Adrenal gland (tissue), 12 donors: ENCODE measurements around the gene ST8SIA6. TPM values are rescaled to one million over a fixed set of nuclear protein-coding genes. Genes with fewer than 3 reads are reported as not detected.

Experiments used
- DNase-seq, 7 donors: peaks; one replicate each; pipeline ENCODE4 v3.0.0-alpha.2; 2019 to 2020
- H3K27ac ChIP-seq, 5 donors: fragments of 200-600 bp; sonication (generic) in 4 of 5; 1 replicate in 3 of 5; 2 replicates in 2 of 5; pipeline versions ENCODE4 v1.5.1 to v1.8.0; 2016 to 2020; ENCODE audit warnings: mild to moderate bottlenecking in 1 of 5
- H3K27me3 ChIP-seq: fragments of 200-600 bp; 2 replicates; pipeline ENCODE4 v1.8.0; 2021
- H3K36me3 ChIP-seq, 2 donors: fragments of 200-600 bp; replicated peaks in 1 of 2; 1 replicate in 1 of 2; 2 replicates in 1 of 2; pipeline versions ENCODE4 v1.5.1 to v1.8.0; 2018 to 2022
- H3K4me1 ChIP-seq, 2 donors: fragments of 200-600 bp; replicated peaks in 1 of 2; 1 replicate in 1 of 2; 2 replicates in 1 of 2; pipeline versions ENCODE4 v1.5.1 to v1.8.0; 2018 to 2021
- H3K4me3 ChIP-seq, 4 donors: fragments of 200-600 bp; sonication (generic) in 3 of 4; one replicate each; pipeline ENCODE4 v1.5.1; 2016 to 2018
- H3K9me3 ChIP-seq, 3 donors: fragments of 200-600 bp; sonication (generic) in 1 of 3; replicated peaks in 1 of 3; 1 replicate in 2 of 3; 2 replicates in 1 of 3; pipeline versions ENCODE4 v1.5.1 to v1.8.0; 2016 to 2021
- POLR2A ChIP-seq, 2 donors: fragments of 450-650 bp; IDR thresholded peaks; one replicate each; pipeline ENCODE4 v1.6.1; 2017; ENCODE audit warnings: antibody characterized with exemption in 2 of 2, mild to moderate bottlenecking in 2 of 2, moderate library complexity in 1 of 2
- WGBS, 4 donors: extraction: QIAGEN DNeasy Blood & Tissue Kit in 2 of 4; methylation state at CpG; one replicate each; pipeline versions ENCODE4 v1.1.5 to v1.1.7; 2013 to 2017; 5-methylcytosine and 5-hydroxymethylcytosine counted together
- intact Hi-C, 2 donors: fragments of 100-400 bp; cut with DNase I; formaldehyde crosslinking; loops; one replicate each; pipeline versions ENCODE4 v1.14.1 to v1.15.0; 2022 to 2023
- polyA plus RNA-seq, 3 donors: library from polyadenylated mRNA; stranded (reverse); fragments of 200-250 nt in 2 of 3; fragments of 350-450 nt in 1 of 3; fragmentation: Illumina TruSeq in 1 of 3; extraction: RNeasy Lipid Tissue Mini Kit (QIAGEN cat#74804) in 1 of 3; gene quantifications; one replicate each; pipeline ENCODE4 v1.2.3, GENCODE V29; 2013 to 2014
- total RNA-seq, 9 donors: library from RNA; depleted of rRNA in 4 of 9; stranded (reverse); fragments of >200 nt in 4 of 9; fragments of 120-200 nt in 1 of 9; fragmentation: NEBNext Ultra II Directional in 1 of 9; extraction: Animal tissue kit (Norgen Biotek cat#: 25700) in 1 of 9; gene quantifications; one replicate each; pipeline versions ENCODE4 v1.1.0 to v1.2.4, GENCODE V29; 2013 to 2023
- TF ChIP-seq, protein P1 (sequence below), 6 experiments: fragments of 450-650 bp in 4 of 6; fragments of 200-600 bp in 2 of 6; sonication (generic) in 1 of 6; IDR thresholded peaks; 1 replicate in 5 of 6; 2 replicates in 1 of 6; pipeline versions ENCODE4 v1.5.1 to v1.8.0; 2016 to 2021; ENCODE audit warnings: antibody characterized with exemption in 6 of 6, mild to moderate bottlenecking in 2 of 6, moderate library complexity in 1 of 6
- donor health status: healthy with polysubstance abuse.
- donor health status: Bipolar disorder and iron deficiency.
- donor health status: DM: yes; HTN: yes; CAD: no.
- donor health status: DM: no; HTN: no; CAD: no.
- donor health status: DM: no; HTN: no; CAD: no.
- donor health status: DM: yes; HTN: yes; CAD: no.

Gene ST8SIA6
- total and polyA plus RNA-seq, 12 donors: 0.13 to 3.4 (median 0.54) TPM; not detected in 1

DNA sequence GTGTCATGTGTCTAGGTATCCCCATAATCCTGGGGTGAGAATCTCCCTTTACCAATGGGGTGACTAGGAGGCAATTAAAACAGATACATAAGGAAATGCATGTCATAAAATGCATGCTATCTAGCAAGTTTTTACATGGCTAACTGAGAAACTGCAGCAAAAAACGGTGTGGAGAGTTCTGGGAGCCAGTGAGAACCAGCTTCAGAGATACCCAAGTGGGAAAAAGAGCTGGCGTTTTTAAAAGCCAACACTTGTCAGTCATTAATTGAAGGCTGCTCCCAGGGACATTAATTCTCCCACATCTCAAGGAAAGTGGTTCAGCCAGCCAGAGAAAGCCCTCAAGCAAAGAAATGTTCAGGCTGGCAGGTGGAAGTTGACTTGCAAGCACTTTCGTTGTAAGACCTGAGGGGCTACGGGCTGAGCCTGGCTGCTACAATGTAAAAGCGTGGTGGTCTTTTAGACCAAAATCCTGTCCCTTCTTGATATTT, 28.1 kb downstream of the ST8SIA6 start:
- H3K27me3 ChIP-seq: no peaks in the 10 kb centered on the region
- H3K4me1 ChIP-seq: no peaks in the 10 kb centered on the region
- TF ChIP-seq, protein P1, sequence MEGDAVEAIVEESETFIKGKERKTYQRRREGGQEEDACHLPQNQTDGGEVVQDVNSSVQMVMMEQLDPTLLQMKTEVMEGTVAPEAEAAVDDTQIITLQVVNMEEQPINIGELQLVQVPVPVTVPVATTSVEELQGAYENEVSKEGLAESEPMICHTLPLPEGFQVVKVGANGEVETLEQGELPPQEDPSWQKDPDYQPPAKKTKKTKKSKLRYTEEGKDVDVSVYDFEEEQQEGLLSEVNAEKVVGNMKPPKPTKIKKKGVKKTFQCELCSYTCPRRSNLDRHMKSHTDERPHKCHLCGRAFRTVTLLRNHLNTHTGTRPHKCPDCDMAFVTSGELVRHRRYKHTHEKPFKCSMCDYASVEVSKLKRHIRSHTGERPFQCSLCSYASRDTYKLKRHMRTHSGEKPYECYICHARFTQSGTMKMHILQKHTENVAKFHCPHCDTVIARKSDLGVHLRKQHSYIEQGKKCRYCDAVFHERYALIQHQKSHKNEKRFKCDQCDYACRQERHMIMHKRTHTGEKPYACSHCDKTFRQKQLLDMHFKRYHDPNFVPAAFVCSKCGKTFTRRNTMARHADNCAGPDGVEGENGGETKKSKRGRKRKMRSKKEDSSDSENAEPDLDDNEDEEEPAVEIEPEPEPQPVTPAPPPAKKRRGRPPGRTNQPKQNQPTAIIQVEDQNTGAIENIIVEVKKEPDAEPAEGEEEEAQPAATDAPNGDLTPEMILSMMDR (IDR thresholded peaks at IDR 0.05): no peak
- no peak for TF ChIP-seq POLR2A (IDR thresholded peaks at IDR 0.05)
- WGBS, 4 donors: 65 to 78% (median 69%) methylated on average over 5 of the region's 5 CpGs
- no peak overlapping the region for H3K4me3 ChIP-seq
- H3K9me3 ChIP-seq: no peaks in the 10 kb centered on the region
- H3K27ac ChIP-seq: no peak overlapping the region
- no peak for DNase-seq
- no peaks in the 10 kb centered on the region for H3K36me3 ChIP-seq
- intact Hi-C loops: loop anchor here in 1 of 2 donors (10.0 kb wide), 1 partner anchor 162 kb away; no protein-coding TSS in a partner anchor

DNA sequence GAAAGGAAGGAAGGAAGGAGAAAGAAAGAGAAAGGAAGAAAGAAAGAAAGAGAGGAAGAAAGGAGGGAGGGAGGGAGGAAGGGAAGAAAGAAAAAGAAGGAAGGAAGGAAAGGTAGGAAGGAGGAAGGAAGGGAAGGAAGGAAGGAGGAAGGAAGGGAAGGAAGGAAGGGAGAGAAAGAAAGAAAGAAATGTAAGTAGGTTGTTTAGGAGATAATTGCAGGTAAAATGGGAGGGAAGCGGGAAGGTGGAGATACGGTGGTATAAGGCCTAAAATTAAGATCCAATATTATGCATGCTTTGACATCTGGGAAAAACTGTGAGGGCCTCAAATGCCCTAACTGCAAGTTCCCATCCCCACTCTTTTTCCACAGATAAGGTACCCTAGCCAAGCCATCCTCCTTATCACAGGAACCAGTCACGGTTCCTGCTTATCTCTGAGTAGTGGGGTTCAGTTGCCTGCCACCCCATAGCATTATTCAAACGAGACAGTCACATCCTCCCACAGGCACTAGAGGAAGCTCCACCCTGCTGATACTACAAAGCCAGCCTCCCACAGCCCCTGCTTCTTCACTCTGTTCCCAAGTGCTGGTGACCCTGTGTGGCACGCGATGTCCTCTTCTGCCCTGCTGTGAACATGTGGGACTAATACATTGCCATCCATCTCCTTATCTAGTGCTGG, 28.7 kb downstream of the ST8SIA6 start:
- Histone ChIP-seq H3K4me1 (no peaks in the 10 kb centered on the region), H3K4me3 (no peak overlapping the region), H3K27me3 (no peaks in the 10 kb centered on the region), H3K27ac (no peak overlapping the region), H3K9me3 (no peaks in the 10 kb centered on the region), H3K36me3 (no peaks in the 10 kb centered on the region)
- intact Hi-C loops: loop anchor here in 1 of 2 donors (10.0 kb wide), 1 partner anchor 161 kb away; no protein-coding TSS in a partner anchor
- DNase-seq: peak in 3 of 7 donors; percentile 10 to 52 (median 21)
- WGBS, 4 donors: 50 to 63% (median 57%) methylated on average over 6 of the region's 6 CpGs
- TF ChIP-seq POLR2A (IDR thresholded peaks at IDR 0.05): no peak
- TF ChIP-seq, protein P1 (IDR thresholded peaks at IDR 0.05): no peak

DNA sequence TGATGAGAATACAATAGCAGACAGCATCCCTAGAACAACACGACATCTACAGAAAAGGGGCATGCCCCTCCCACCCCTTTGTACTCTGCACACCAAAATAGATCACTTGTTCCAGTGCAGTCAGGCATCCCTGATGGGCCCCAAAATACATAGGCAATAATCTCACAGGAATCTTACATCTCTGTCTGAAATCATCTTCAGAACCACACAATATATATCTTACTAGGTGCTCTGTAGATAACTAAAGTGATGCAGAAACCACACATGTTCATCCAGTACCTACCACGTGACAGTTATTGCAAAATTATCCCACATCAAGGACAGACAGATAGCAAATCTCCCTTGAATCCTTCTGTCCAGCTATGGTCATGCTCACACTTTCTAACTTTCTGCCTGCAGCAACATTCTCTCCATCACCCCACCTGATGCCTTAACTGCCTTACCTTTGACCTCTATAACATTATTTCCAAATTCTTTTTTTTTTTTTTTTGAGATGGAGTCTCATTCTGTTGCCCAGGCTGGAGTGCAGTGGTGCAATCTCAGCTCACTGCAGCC, 30.7 kb downstream of the ST8SIA6 start:
- Histone ChIP-seq H3K36me3 (no peaks in the 10 kb centered on the region), H3K27me3 (no peaks in the 10 kb centered on the region), H3K27ac (no peak overlapping the region), H3K4me3 (no peak overlapping the region), H3K4me1 (no peaks in the 10 kb centered on the region), H3K9me3 (no peaks in the 10 kb centered on the region)
- no peak for DNase-seq
- intact Hi-C loops: loop anchor here in 1 of 2 donors (10.0 kb wide), 1 partner anchor 159 kb away; no protein-coding TSS in a partner anchor
- 32 to 39% (median 35%) methylated on average over 2 of the region's 2 CpGs for WGBS, 4 donors
- TF ChIP-seq POLR2A (IDR thresholded peaks at IDR 0.05): no peak
- TF ChIP-seq, protein P1 (IDR thresholded peaks at IDR 0.05): no peak

DNA sequence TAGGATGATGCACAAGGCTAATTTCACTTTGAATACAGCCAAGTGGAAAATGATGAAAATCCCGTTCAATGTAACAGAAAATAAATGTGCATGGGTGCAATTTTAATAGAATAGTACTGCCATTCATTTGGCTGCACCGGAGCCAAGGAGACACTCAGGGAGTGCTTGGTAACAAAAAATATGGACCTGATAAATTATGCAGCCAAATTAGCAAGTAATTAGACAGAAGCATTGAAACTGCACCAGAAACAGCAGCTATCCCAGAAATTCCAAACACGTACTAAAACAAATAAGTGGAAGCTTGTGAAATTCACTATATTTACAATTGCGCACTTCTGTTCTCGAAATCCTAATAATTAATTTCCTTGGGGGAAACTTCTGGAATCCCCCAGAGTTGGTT, 31.5 kb downstream of the ST8SIA6 start:
- no peak overlapping the region for H3K27ac ChIP-seq
- TF ChIP-seq, protein P1 (IDR thresholded peaks at IDR 0.05): no peak
- no peak for TF ChIP-seq POLR2A (IDR thresholded peaks at IDR 0.05)
- no peak overlapping the region for H3K4me3 ChIP-seq
- 75 to 88% (median 80%) methylated on average over 5 of the region's 5 CpGs for WGBS, 4 donors
- H3K36me3 ChIP-seq: no peaks in the 10 kb centered on the region
- no peaks in the 10 kb centered on the region for H3K9me3 ChIP-seq
- H3K4me1 ChIP-seq: no peaks in the 10 kb centered on the region
- H3K27me3 ChIP-seq: no peaks in the 10 kb centered on the region
- intact Hi-C loops: loop anchor here in 1 of 2 donors (10.0 kb wide), 1 partner anchor 158 kb away; no protein-coding TSS in a partner anchor
- no peak for DNase-seq
